NCI-H187 treated with DMSO at 0.1 percent for 48 hours (cell line): ENCODE measurements around the gene MRPL53.
"Not testable (repeated sequence)": the region's sequence is repeated elsewhere in the genome, so short reads cannot be mapped to it uniquely, and the experiment has no call there.

ENCODE experiments used
- DNase-seq: peaks from one replicate; lab custom pipeline; 2025; lab: John Stamatoyannopoulos, UW

The MRPL53 gene

GRCh38 chr2:74482801-74483674, 10.6 kb upstream of the MRPL53 start, which contains the start of the genes CCDC142 and TTC31:
TSS of gene CCDC142 (minus strand) at chr2:74482998. CDS start at chr2:74482837, 161 bp downstream.
TSS of gene TTC31 (plus strand) at chr2:74483081. CDS start at chr2:74483096, 15 bp downstream.
- peak; percentile 56 for DNase-seq

- no peak for DNase-seq
Observed at GRCh38 chr2:74481961-74482800, 9.7 kb upstream of the MRPL53 start.

GRCh38 chr2:74481431-74481830, 9.0 kb upstream of the MRPL53 start:
- no peak for DNase-seq

GRCh38 chr2:74474899-74475298, 2.4 kb upstream of the MRPL53 start:
- DNase-seq, result no peak

- no peak for DNase-seq
Observed at GRCh38 chr2:74474481-74474880, 2.0 kb upstream of the MRPL53 start.

- DNase-seq, result no peak
Observed at GRCh38 chr2:74472945-74473258, 422 bp upstream of the MRPL53 start.

GRCh38 chr2:74471332-74472065, 981 bp downstream of the MRPL53 start:
- no peak for DNase-seq

- DNase-seq, result not testable (repeated sequence)
Observed at GRCh38 chr2:74470742-74471141, 1.7 kb downstream of the MRPL53 start.

GRCh38 chr2:74464406-74464805, 8.1 kb downstream of the MRPL53 start:
- no peak for DNase-seq

GRCh38 chr2:74462786-74463105, 9.7 kb downstream of the MRPL53 start:
- DNase-seq, result no peak

- DNase-seq, result no peak
Observed at GRCh38 chr2:74462054-74462785, 10.3 kb downstream of the MRPL53 start.

GRCh38 chr2:74461187-74462053, 11.1 kb downstream of the MRPL53 start:
- no peak for DNase-seq

- not testable (repeated sequence) for DNase-seq
Observed at GRCh38 chr2:74460187-74460586, 12.3 kb downstream of the MRPL53 start.

- DNase-seq, result not testable (repeated sequence)
Observed at GRCh38 chr2:74459503-74460118, 12.9 kb downstream of the MRPL53 start.

GRCh38 chr2:74458938-74459363, 13.5 kb downstream of the MRPL53 start:
- DNase-seq, result no peak

GRCh38 chr2:74458132-74458937, 14.1 kb downstream of the MRPL53 start, which contains the start of gene WBP1:
TSS of gene WBP1 (plus strand) at chr2:74458438. CDS start at chr2:74458603, 165 bp downstream.
- peak; percentile 93 for DNase-seq

GRCh38 chr2:74457549-74458131, 14.8 kb downstream of the MRPL53 start:
- no peak for DNase-seq

- DNase-seq, result no peak
Observed at GRCh38 chr2:74457129-74457548, 15.3 kb downstream of the MRPL53 start.
